Measurements from ENCODE around the gene SYCP2L.
"Not testable (repeated sequence)": the region's sequence is repeated elsewhere in the genome, so short reads cannot be mapped to it uniquely, and the experiment has no call there.

The SYCP2L gene

GRCh38 chr6:10882253-10882630 lies 4.6 kb upstream of the SYCP2L start:
- not testable (repeated sequence) for DNase-seq

DNA sequence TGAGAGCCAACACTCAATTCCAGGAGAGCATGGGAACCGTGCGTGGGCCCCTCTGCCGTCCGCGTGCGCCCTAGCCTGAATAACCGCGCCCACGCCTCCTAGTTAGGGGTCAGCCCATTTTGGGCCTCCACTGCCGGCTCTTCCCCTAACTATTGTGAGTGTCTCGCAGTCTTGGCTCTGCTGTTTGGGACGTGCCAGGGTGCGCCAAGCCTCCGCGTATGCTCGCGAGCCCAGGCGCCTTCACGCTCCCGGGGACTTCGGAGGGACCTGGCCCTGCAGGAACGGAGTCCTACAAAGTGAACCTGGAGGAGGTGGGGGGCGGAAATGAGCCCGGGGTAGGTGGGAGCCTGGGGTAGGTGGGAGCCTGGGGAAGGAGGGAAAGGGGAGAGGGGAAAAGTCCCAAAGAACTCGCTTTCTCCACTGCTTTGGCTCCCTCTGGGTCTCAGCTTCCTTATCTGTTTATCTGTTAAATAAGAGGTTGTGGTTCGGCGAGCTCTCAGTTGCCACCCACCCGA lies 4.1 kb upstream of the SYCP2L start:
- no peak for DNase-seq

- no peak for DNase-seq
These were observed 3.3 kb upstream of the SYCP2L start for GRCh38 chr6:10883312-10884244.

GRCh38 chr6:10884245-10884972 lies 2.4 kb upstream of the SYCP2L start:
- no peak for DNase-seq

- DNase-seq = not testable (repeated sequence)
These were observed 524 bp upstream of the SYCP2L start for GRCh38 chr6:10886365-10886690.

DNA sequence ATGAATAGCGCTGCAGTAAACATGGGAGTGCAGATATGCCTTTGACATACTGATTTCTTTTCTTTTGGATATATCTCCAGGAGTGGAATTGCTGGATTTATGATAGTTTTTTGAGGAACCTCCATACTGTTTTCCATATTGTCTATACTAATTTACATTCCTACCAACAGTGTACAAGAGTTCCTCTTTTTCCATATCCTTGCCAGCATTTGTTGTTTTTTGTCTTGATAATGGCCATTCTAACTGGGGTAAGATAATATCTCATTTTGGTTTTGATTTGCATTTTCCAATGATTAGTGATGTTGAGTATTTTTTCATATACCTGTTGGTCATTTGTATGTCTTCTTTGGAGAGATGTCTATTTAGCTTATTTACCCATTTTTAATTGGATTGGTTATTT lies 3.3 kb downstream of the SYCP2L start:
- no peak for DNase-seq

DNA sequence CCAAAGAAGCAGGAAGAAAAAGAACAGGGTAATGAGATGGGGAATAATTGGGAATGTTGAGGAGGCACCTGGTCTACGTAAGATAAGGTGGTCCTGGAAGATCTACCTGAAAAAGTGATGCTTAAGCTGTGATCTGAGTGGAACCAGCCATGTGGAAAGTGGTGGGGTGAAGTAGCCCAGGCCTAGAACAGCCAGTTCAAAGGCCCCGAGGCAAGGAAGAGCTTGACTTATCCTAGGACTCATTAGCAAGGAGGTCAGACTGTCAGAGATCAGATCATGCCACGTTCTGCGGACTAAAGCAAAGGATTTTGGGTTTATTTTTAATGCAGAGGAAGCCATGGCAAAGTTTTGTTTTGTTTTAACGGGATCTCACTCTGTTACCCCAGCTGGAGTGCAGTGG lies 5.1 kb downstream of the SYCP2L start:
- DNase-seq = no peak

DNA sequence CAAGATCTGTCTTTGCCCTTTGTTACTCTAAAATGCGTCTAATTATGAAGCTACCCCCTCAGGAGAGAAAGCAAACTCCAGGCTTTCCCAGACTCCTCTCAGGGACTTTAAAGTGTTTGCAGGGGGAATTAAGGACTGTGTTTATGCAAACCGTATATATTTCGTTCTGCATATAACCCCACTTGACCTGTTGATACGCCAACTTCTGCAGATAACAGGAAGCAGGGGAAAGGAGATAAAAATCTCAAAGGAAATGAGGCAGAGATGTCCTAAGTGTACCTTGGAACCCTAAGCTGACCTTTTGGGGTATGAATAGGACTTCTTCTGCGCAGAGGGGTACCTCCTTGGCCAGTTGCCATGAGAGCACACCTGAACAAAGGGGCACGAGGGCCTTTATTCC lies 8.1 kb downstream of the SYCP2L start:
- no peak for DNase-seq

- no peak for DNase-seq
These were observed 9.8 kb downstream of the SYCP2L start for GRCh38 chr6:10896691-10897090.

DNA sequence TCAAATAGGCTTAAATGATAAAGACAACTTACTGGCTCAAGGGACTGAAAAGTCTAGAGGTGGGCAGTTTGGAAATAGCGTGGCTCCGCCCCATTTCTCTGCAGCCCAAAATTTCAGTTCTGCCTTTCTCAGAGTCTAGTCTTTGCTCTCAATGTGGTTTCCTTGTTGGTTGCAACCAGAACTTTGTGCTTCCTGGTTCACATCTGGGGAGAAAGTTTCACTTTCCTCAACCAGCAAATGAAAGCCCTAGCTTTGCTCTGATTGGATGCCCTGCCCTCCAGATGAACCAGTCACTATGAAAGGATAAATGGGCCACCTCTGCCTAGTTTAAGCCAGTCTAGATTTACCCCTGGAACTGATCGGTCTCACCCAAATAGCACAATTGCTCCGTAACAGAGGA lies 14.9 kb downstream of the SYCP2L start:
- DNase-seq = no peak

- DNase-seq = no peak
These were observed 17.2 kb downstream of the SYCP2L start for GRCh38 chr6:10904015-10904414.

- DNase-seq = no peak
These were observed 21.4 kb downstream of the SYCP2L start for GRCh38 chr6:10908228-10908627.

DNA sequence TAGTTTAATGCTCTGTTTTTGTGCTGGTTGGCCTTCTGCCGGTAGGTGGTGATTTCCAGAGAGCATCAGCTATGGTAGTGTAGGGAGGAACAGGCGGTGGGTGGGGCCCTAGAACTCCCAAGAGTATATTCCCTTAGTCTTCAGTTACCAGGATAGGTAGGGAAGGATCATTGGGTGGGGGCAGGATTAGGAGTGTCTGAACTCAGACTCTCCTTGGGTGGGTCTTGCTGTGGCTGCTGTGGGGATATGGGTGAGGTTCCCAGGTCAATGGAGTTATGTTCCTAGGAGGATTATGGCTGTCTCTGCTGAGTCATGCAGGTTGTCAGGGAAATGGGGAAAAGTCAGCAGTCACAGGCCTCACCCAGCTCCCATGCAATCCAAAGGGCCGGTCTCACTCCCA lies 32.7 kb downstream of the SYCP2L start:
- not testable (repeated sequence) for DNase-seq

DNA sequence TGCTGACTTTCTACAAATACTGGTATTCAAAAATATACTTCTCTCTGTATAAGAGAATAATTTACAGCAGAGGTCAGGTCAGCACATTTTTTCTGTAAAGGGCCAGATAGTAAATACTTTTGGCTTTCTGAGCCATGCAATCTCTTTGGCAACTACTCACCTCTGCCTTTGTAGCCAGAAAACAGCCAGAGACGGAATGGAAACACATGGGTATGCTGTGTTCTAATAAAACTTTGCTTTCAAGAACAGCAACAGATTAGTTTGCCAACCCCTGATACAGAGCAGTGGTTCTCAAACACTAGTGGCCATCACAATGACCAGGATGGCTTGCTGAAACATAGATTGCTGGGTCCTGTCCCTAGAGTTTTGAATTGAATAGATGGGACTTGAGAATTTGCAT lies 46.3 kb downstream of the SYCP2L start:
- no peak for DNase-seq

GRCh38 chr6:10939840-10940239 lies 53.0 kb downstream of the SYCP2L start:
- no peak for DNase-seq

DNA sequence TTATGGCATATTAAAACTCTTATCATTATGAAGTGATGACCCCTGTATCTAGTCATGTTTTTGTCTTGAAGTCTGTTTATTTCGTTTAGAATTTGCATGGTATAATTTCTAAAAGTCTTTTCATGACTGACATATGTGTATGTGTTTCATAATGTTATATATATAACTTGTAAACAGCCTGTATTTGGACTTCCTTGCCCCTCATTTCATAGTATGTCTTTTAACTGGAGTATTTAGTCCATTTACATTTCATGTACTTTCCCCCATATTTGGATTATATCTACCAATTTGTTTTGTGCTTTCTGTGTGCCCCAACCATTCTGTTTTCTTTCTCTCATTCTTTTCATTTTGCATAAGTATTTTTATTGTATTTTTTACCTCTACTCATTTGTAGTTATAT lies 59.0 kb downstream of the SYCP2L start:
- DNase-seq = no peak

DNA sequence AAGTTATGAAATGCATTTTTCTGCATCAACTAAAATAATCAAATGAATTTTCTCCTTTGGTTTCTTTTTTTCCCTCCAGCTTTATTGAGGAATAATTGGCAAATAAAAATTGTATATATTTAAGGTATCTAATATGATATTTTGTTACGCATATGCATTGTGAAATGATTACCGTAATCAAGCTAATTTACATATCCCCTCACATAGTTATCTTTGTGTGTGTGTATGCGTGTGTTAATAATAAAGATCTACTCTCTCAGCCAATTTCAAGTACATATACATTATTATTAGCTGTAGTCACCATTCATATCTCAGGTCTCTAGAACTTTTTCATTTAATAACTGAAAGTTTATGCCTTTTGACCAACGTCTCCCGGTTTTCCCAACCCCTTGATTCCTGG lies 61.1 kb downstream of the SYCP2L start:
- DNase-seq = no peak

DNA sequence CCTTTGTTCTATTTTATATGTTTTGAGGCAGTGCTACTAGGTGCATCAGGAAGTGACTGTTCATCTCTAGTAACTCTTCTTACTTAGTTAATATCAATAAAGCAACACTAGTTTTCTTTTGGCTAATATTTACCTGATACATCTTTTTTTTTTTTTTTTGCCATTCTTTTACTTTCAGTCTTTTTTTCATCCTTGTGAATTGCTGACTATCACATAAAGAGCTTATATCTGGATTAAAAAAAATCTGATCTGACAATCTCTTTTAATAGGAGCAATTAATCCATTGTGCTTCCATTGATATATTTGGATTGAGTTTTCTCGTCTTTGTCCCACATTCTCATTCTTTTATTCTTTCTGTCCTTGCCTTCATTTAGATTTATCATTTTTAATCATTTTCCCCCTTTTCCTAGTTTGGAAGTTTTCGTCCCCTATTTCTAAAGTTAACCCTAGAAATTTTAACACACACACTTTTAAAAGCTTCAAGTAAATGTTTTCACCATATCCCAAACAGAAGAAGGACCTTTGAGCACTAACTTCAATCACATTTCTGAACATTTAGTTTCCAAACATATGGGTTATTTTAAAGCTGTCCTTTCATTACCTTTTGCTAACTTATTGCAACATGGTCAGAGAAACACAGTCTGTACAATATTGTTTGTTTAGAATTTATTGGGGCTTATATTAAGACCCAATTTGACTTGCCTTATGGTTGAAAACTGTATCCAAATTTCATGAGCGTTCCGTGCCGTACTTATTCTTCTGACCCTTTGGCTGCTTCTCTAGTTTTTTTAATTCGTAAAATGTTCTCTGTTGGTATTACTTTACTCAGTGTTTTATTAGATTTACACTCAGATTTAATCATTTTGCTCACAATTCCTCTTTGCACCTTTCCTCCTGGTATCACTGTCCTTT lies 63.0 kb downstream of the SYCP2L start:
- DNase-seq = no peak

GRCh38 chr6:10951675-10952282 lies 64.9 kb downstream of the SYCP2L start:
- no peak for DNase-seq

DNA sequence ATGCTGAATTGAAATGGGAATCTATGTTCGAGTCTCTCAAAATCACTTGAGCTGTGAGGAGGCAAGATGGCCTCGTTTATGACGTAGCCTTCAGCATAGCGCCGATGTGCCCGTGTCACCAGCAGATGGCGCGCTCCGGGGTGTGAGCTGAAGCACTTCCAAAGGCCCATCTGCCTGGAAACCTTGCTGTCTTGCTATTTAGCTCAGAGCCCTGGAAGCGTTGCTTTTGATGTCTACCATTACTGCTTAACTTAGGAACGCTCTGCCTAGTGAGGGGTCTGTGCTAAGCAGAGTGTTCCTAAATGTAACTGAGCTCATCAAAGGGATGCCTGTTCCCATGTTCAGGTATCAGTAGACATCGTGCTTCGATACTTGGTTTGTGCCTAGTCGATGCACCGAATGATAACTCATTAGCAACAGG lies 67.7 kb downstream of the SYCP2L start:
- peak in 5 of 6 experiments; percentile 4 to 32 (median 12) for DNase-seq

DNA sequence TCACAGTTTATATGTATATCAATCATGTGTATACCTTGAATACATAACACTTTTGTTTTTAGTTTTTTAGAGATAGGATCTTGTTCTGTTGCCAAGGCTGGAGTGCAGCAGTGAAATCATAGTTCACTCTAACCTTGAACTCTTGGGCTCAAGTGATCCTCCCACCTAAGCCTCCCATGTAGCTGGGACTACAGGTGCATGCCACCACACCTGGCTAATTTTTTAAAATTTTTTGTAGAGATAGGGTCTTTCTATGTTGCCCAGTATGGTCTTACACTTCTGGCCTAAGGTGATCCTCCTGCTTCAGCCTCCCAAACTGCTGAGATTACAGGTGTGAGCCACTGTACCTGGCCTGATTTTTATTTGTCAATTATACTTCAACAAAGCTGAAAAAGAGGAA lies 69.9 kb downstream of the SYCP2L start:
- no peak for DNase-seq

- DNase-seq = no peak
These were observed 70.6 kb downstream of the SYCP2L start for GRCh38 chr6:10957414-10957886.
